Measurements from ENCODE around the gene TEC. TPM values are rescaled to one million over a fixed set of nuclear protein-coding genes. Genes with fewer than 3 reads are reported as not detected.

Gene TEC
- total and polyA plus RNA-seq, 2 experiments from 2014 or later = 2.9 to 3.0 TPM

- Histone ChIP-seq H3F3A (replicated peaks; ENCODE audit: low read depth) (no peaks in the 10 kb centered on the region), H3K79me2 (replicated peaks; ENCODE audit: insufficient read depth) (no peaks in the 10 kb centered on the region), H3K4me2 (no peak overlapping the region), H3K4me1 (ENCODE audit: insufficient read depth) (peaks cover 4% of the 10 kb centered on the region; the same call in 1 of the 2 replicates), H3K9me2 (ENCODE audit: insufficient read depth) (no peaks in the 10 kb centered on the region), H3K36me3 (ENCODE audit: insufficient read depth) (no peaks in the 10 kb centered on the region), H4K20me1 (replicated peaks; ENCODE audit: insufficient read depth) (no peaks in the 10 kb centered on the region), H3K27me3 (ENCODE audit: insufficient read depth) (no peaks in the 10 kb centered on the region), H2AFZ (no peak overlapping the region), H3K27ac (ENCODE audit: low read depth) (no peak overlapping the region), H3K4me3 (no peak overlapping the region)
- Mint-ChIP-seq H3K27me3 (ENCODE audit: insufficient read depth, low read depth, poor library complexity) (no peaks in the 10 kb centered on the region), H3K4me1 (peaks cover 3% of the 10 kb centered on the region), H3K36me3 (ENCODE audit: low read depth) (peaks cover 14% of the 10 kb centered on the region), H3K9me3 (peaks cover 14% of the 10 kb centered on the region), H3K27ac (no peak overlapping the region), H3K4me3 (no peak overlapping the region)
- no peak for DNase-seq (ENCODE audit: low spot score)
- no peak for ATAC-seq
- no peak for TF ChIP-seq REST (IDR thresholded peaks at IDR 0.05; ENCODE audit: unreplicated experiment)
- TF ChIP-seq POLR2AphosphoS5 (IDR thresholded peaks at IDR 0.05; ENCODE audit: low read depth) = no peak
- no peak for TF ChIP-seq ZNF331 (CRISPR knock-in tag; IDR thresholded peaks at IDR 0.05; ENCODE audit: low read depth)
- no peak for TF ChIP-seq STAT1 (IDR thresholded peaks at IDR 0.05; ENCODE audit: unreplicated experiment)
- TF ChIP-seq JUNB (IDR thresholded peaks at IDR 0.05; ENCODE audit: unreplicated experiment) = no peak
- TF ChIP-seq, protein P1, sequence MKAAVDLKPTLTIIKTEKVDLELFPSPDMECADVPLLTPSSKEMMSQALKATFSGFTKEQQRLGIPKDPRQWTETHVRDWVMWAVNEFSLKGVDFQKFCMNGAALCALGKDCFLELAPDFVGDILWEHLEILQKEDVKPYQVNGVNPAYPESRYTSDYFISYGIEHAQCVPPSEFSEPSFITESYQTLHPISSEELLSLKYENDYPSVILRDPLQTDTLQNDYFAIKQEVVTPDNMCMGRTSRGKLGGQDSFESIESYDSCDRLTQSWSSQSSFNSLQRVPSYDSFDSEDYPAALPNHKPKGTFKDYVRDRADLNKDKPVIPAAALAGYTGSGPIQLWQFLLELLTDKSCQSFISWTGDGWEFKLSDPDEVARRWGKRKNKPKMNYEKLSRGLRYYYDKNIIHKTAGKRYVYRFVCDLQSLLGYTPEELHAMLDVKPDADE (IDR thresholded peaks at IDR 0.05) = no peak
- TF ChIP-seq CREB1 (CRISPR knock-in tag; IDR thresholded peaks at IDR 0.05; ENCODE audit: low read depth) = no peak
- TF ChIP-seq EZH2phosphoT487 (IDR thresholded peaks at IDR 0.05; ENCODE audit: unreplicated experiment) = no peak
- no peak for TF ChIP-seq EZH2 (IDR thresholded peaks at IDR 0.05; ENCODE audit: low read depth, unreplicated experiment)
Measured at GRCh38 chr4:48188390-48188789, 81.2 kb downstream of the TEC start.

GRCh38 chr4:48187813-48188212, 81.8 kb downstream of the TEC start:
- Mint-ChIP-seq H3K27ac (no peak overlapping the region), H3K4me1 (peaks cover 7% of the 10 kb centered on the region)
- no peak for TF ChIP-seq EZH2phosphoT487 (IDR thresholded peaks at IDR 0.05; ENCODE audit: unreplicated experiment)
- no peak for TF ChIP-seq POLR2AphosphoS5 (IDR thresholded peaks at IDR 0.05; ENCODE audit: low read depth)
- TF ChIP-seq REST (IDR thresholded peaks at IDR 0.05; ENCODE audit: unreplicated experiment) = no peak
- TF ChIP-seq, protein P1 (IDR thresholded peaks at IDR 0.05) = no peak
- TF ChIP-seq NANOG (IDR thresholded peaks at IDR 0.05; ENCODE audit: borderline replicate concordance) = no peak
- no peak for TF ChIP-seq CREB1 (CRISPR knock-in tag; IDR thresholded peaks at IDR 0.05; ENCODE audit: low read depth)
- no peak for TF ChIP-seq ZNF114 (CRISPR knock-in tag; IDR thresholded peaks at IDR 0.05)
- no peak for TF ChIP-seq STAT1 (IDR thresholded peaks at IDR 0.05; ENCODE audit: unreplicated experiment)

More at GRCh38 chr4:48187813-48188212, 81.8 kb downstream of the TEC start:
- DNase-seq (ENCODE audit: low spot score) (no peak), ATAC-seq (no peak)
- Histone ChIP-seq H3K36me3 (ENCODE audit: insufficient read depth) (no peaks in the 10 kb centered on the region), H3K27me3 (ENCODE audit: insufficient read depth) (no peaks in the 10 kb centered on the region), H4K20me1 (replicated peaks; ENCODE audit: insufficient read depth) (no peaks in the 10 kb centered on the region), H3K4me2 (no peak overlapping the region), H3K4me1 (ENCODE audit: insufficient read depth) (peaks cover 8% of the 10 kb centered on the region; the same call in 1 of the 2 replicates), H3K27ac (ENCODE audit: low read depth) (no peak overlapping the region), H2AFZ (no peak overlapping the region), H3K9me2 (ENCODE audit: insufficient read depth) (no peaks in the 10 kb centered on the region), H3K4me3 (no peak overlapping the region), H3F3A (replicated peaks; ENCODE audit: low read depth) (no peaks in the 10 kb centered on the region), H3K79me2 (replicated peaks; ENCODE audit: insufficient read depth) (no peaks in the 10 kb centered on the region)
- Mint-ChIP-seq H3K36me3 (ENCODE audit: low read depth) (peaks cover 14% of the 10 kb centered on the region), H3K27me3 (ENCODE audit: insufficient read depth, low read depth, poor library complexity) (peaks cover 2% of the 10 kb centered on the region), H3K4me3 (no peak overlapping the region), H3K9me3 (peaks cover 14% of the 10 kb centered on the region)
